Ishikawa (cell line): ENCODE data around the gene TSTD2.

ENCODE experiments used
- CREB1 ChIP-seq: IDR thresholded peaks from 2 replicates; pipeline ENCODE4 v1.6.1; 2012; ENCODE audit warnings: low read depth
- EP300 ChIP-seq: IDR thresholded peaks from 2 replicates; pipeline ENCODE4 v1.6.1; 2012; ENCODE audit warnings: borderline replicate concordance
- FOXM1 ChIP-seq: IDR thresholded peaks from 2 replicates; pipeline ENCODE4 v1.6.1; 2012; ENCODE audit warnings: low read depth, borderline replicate concordance
- NFIC ChIP-seq: IDR thresholded peaks from 2 replicates; pipeline ENCODE4 v1.6.1; 2012
- RAD21 ChIP-seq: IDR thresholded peaks from 2 replicates; pipeline ENCODE4 v1.6.1; 2012; ENCODE audit warnings: low read depth
- TAF1 ChIP-seq: IDR thresholded peaks from 2 replicates; pipeline ENCODE4 v1.6.1; 2012; ENCODE audit warnings: low read depth, mild to moderate bottlenecking
- TCF12 ChIP-seq: IDR thresholded peaks from 2 replicates; pipeline ENCODE4 v1.6.1; 2012; ENCODE audit warnings: low read depth
- ZBTB7A ChIP-seq: IDR thresholded peaks from 2 replicates; pipeline ENCODE4 v1.6.1; 2012; ENCODE audit warnings: low read depth
- TF ChIP-seq, protein P1 (sequence below): IDR thresholded peaks from 2 replicates; pipeline ENCODE4 v1.6.1; 2012; ENCODE audit warnings: low read depth, mild to moderate bottlenecking

DNA sequence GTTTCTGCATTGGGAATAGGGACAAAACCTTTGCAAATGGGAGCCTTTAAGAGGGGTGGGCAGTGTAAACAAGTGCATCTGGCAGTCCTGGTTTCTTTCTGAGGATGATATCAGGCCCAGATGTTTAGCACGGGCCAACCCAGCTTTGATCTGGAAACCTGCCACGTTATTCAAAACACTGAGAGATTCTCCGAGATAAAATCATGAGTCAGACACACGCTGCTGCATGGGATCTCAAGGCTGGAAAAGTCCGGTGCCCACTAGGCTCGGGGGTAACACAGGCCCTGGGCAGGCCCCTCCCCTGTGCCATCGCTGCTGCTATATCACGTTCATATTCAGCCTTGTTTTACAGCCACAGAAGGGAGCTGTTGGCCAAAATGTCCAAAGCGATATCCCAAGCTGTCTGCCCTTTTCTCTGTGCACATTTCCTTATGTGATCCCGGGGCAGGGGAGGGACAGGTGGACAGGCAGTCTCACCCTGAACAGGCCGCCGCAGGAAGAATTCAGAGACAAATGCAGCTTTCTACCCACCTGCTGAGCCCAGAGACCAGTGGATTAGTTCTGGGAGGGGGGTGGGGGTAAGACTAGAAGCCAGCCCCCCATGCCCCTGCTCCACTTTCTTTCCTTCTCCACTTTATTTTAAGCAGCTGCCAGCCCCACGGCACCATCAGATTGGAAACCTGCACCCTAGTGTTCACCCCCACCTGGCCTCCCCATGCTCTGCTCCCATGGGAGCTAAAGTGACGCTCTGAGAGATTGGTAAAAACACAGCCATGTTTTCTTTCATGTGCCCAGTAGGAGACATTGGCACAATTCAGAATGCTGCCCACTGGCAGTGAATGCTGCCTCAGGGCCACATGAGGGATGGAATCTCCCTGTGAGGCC lies 68.6 kb downstream of the TSTD2 start:
- TF ChIP-seq RAD21, result no peak
- TF ChIP-seq, protein P1, sequence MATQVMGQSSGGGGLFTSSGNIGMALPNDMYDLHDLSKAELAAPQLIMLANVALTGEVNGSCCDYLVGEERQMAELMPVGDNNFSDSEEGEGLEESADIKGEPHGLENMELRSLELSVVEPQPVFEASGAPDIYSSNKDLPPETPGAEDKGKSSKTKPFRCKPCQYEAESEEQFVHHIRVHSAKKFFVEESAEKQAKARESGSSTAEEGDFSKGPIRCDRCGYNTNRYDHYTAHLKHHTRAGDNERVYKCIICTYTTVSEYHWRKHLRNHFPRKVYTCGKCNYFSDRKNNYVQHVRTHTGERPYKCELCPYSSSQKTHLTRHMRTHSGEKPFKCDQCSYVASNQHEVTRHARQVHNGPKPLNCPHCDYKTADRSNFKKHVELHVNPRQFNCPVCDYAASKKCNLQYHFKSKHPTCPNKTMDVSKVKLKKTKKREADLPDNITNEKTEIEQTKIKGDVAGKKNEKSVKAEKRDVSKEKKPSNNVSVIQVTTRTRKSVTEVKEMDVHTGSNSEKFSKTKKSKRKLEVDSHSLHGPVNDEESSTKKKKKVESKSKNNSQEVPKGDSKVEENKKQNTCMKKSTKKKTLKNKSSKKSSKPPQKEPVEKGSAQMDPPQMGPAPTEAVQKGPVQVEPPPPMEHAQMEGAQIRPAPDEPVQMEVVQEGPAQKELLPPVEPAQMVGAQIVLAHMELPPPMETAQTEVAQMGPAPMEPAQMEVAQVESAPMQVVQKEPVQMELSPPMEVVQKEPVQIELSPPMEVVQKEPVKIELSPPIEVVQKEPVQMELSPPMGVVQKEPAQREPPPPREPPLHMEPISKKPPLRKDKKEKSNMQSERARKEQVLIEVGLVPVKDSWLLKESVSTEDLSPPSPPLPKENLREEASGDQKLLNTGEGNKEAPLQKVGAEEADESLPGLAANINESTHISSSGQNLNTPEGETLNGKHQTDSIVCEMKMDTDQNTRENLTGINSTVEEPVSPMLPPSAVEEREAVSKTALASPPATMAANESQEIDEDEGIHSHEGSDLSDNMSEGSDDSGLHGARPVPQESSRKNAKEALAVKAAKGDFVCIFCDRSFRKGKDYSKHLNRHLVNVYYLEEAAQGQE, result no peak
- TF ChIP-seq EP300, result no peak
- no peak for TF ChIP-seq TAF1
- TF ChIP-seq ZBTB7A, result no peak
- no peak for TF ChIP-seq NFIC
- no peak for TF ChIP-seq FOXM1
- TF ChIP-seq TCF12, result no peak
- no peak for TF ChIP-seq CREB1
